Measurements from ENCODE around the gene PRKCQ. TPM values are rescaled to one million over a fixed set of nuclear protein-coding genes. Genes with fewer than 3 reads are reported as not detected.

Gene PRKCQ
- total and polyA plus RNA-seq, 2 of the 4 experiments (the other 2 are of a cell fraction) = under 0.01 to 0.03 TPM

GRCh38 chr10:6518791-6519429 is 61.2 kb downstream of the PRKCQ start:
- Histone ChIP-seq H2BK20ac (ENCODE audit: low read depth, low read length) (no peak overlapping the region), H3K4me1 (ENCODE audit: control insufficient read depth, insufficient read depth, low read length) (no peaks in the 10 kb centered on the region), H3K9me3 (ENCODE audit: control insufficient read depth, insufficient read depth, low read length) (no peaks in the 10 kb centered on the region), H3K9ac (ENCODE audit: low read depth, low read length) (no peak overlapping the region), H2AK5ac (ENCODE audit: low read depth, low read length) (no peak overlapping the region), H4K91ac (ENCODE audit: insufficient read depth, low read depth, low read length) (no peak overlapping the region), H3K79me1 (ENCODE audit: low read depth in 1 of 2, low read length in 2 of 2) (no peaks in the 10 kb centered on the region), H2BK5ac (ENCODE audit: low read depth, low read length, poor library complexity, severe bottlenecking) (no peak overlapping the region), H3K14ac (replicated peaks; ENCODE audit: low read depth, low read length) (no peak overlapping the region), H3K4me2 (ENCODE audit: low read depth, low read length) (no peak overlapping the region), H4K20me1 (ENCODE audit: insufficient read depth, low read length) (no peaks in the 10 kb centered on the region), H3K27ac (ENCODE audit: insufficient read depth, low read length) (no peak overlapping the region), H3K4me3 (ENCODE audit: insufficient read depth, low read depth, low read length) (no peak overlapping the region), H3K27me3 (ENCODE audit: control insufficient read depth, insufficient read depth, low read length) (peaks cover 12% of the 10 kb centered on the region), H4K5ac (ENCODE audit: low read depth, low read length) (no peak overlapping the region), H3K36me3 (ENCODE audit: control insufficient read depth, insufficient read depth, low read length) (no peaks in the 10 kb centered on the region), H2AFZ (replicated peaks; ENCODE audit: low read length, poor library complexity) (no peak overlapping the region), H3K18ac (ENCODE audit: low read depth, low read length) (no peak overlapping the region), H3K4ac (ENCODE audit: low read depth, low read length) (no peak overlapping the region), H3K56ac (ENCODE audit: extremely low read depth, insufficient read depth, low read length) (no peak overlapping the region), H4K8ac (ENCODE audit: low read depth in 2 of 2, low read length in 2 of 2) (no peak overlapping the region), H3K23ac (ENCODE audit: low read depth, low read length) (no peak overlapping the region), H3K9me1 (ENCODE audit: insufficient read depth, low read length) (no peaks in the 10 kb centered on the region), H2BK120ac (ENCODE audit: low read depth, low read length) (no peak overlapping the region), H2AK9ac (replicated peaks; ENCODE audit: low read depth, low read length, poor library complexity) (no peak overlapping the region), H2BK15ac (ENCODE audit: low read depth, low read length) (no peak overlapping the region)
- POLR2A ChIA-PET (ENCODE audit: unreplicated experiment) = no interaction called here
- DNase-seq (no peak), ATAC-seq (ENCODE audit: low read depth) (no peak)
- BruUV-seq (replicated peaks) = no TSS peak
- dilution Hi-C loops (cut with HindIII; ENCODE audit: low sequenced_read_pairs, unreplicated experiment) = no loop called here
- intact Hi-C loops (cut with micrococcal nuclease) = no loop called here
- CTCF ChIA-PET = no interaction called here
- WGBS, 2 experiments (ENCODE audit: extremely low coverage in 2 of 2, insufficient read length in 1 of 2) = no CpG with 5 or more reads among the region's 5 CpGs
- no peak for TF ChIP-seq POLR2A (IDR thresholded peaks at IDR 0.05; ENCODE audit: low read depth, low read length)
- TF ChIP-seq RAD21 (IDR thresholded peaks at IDR 0.05; ENCODE audit: low read length) = no peak
- TF ChIP-seq ELK1 (IDR thresholded peaks at IDR 0.05; ENCODE audit: borderline replicate concordance, low read depth, low read length) = no peak
- TF ChIP-seq FOS (IDR thresholded peaks at IDR 0.05; ENCODE audit: low read depth, low read length) = no peak
- no peak for TF ChIP-seq RCOR1 (IDR thresholded peaks at IDR 0.05; ENCODE audit: insufficient replicate concordance, low read length)
- no peak for TF ChIP-seq USF2 (IDR thresholded peaks at IDR 0.05; ENCODE audit: low read depth, low read length)
- TF ChIP-seq BHLHE40 (IDR thresholded peaks at IDR 0.05; ENCODE audit: low read depth, low read length) = no peak
- TF ChIP-seq CEBPB (IDR thresholded peaks at IDR 0.05; ENCODE audit: low read depth, low read length) = no peak
- TF ChIP-seq MAZ (IDR thresholded peaks at IDR 0.05; ENCODE audit: borderline replicate concordance, low read depth, low read length) = no peak
- in situ Hi-C loops (cut with MboI; ENCODE audit: low sequenced_read_pairs) = no loop called here
